ENCODE results near the gene ZNF57. TPM values are rescaled to one million over a fixed set of nuclear protein-coding genes. Genes with fewer than 3 reads are reported as not detected.

ZNF57 gene
- polyA plus RNA-seq, 1 of the 3 experiments (the other 2 are of a cell fraction), result 2.1 TPM

DNA sequence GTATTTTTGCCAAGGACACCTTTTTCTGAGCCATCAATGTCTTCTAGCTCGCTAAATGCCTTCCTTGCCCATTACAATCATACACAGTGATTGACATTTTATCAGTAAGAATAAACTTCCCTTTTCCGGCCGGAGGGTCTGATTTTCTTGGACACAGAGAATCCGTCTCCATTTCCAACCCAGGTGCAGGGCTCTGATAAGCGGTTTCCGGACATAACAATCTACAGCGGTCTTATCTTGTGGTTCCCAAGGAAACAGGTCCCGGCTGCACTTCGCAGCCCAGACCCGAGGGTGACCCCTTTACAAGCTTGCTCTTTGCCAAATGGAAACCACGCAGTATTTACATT is 49.2 kb downstream of the ZNF57 start:
- H3K9me3 ChIP-seq, result no peaks in the 10 kb centered on the region
- peak overlapping the region; percentile 73 to 90 for H3K4me3 ChIP-seq (ENCODE audit: low read depth in 2 of 2, low read length in 1 of 2)
- WGBS (ENCODE audit: low lambda C conversion rate), result 3% methylated on average over 11 of the region's 11 CpGs
- peak overlapping the region; percentile 89 for H3K9ac ChIP-seq
- CTCF ChIA-PET, result interaction anchor here (0.6 to 5.1 kb wide), 23 partner anchors 10 to 301 kb away, joined by 3 to 60 read pairs (median 6); partner anchors contain the start of gene ZNF554
- H3K36me3 ChIP-seq (replicated peaks in 1 of 2; ENCODE audit: control insufficient read depth in 1 of 2, insufficient read depth in 2 of 2, low read length in 1 of 2), result peaks cover 0 to 7% of the 10 kb centered on the region in 2 experiments
- no peaks in the 10 kb centered on the region for H3K9me2 ChIP-seq
- POLR2A ChIA-PET, result interaction anchor here (0.8 to 1.9 kb wide), 5 partner anchors 62 to 813 kb away, joined by 3 to 9 read pairs (median 6); partner anchors contain the start of genes MRPL54 and ZNF555
- H3K27me3 ChIP-seq (ENCODE audit: insufficient read depth), result no peaks in the 10 kb centered on the region
- TF ChIP-seq, protein P1, sequence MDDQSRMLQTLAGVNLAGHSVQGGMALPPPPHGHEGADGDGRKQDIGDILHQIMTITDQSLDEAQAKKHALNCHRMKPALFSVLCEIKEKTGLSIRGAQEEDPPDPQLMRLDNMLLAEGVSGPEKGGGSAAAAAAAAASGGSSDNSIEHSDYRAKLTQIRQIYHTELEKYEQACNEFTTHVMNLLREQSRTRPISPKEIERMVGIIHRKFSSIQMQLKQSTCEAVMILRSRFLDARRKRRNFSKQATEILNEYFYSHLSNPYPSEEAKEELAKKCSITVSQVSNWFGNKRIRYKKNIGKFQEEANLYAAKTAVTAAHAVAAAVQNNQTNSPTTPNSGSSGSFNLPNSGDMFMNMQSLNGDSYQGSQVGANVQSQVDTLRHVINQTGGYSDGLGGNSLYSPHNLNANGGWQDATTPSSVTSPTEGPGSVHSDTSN (IDR thresholded peaks at IDR 0.05), result no peak
- TF ChIP-seq GATA2 (CRISPR knock-in tag; IDR thresholded peaks at IDR 0.05) (peak; percentile 28; the same call in 1 of the 2 replicates), SIN3A (IDR thresholded peaks at IDR 0.05; ENCODE audit: borderline replicate concordance, low read depth, low read length) (no peak), EP300 (IDR thresholded peaks at IDR 0.05; ENCODE audit: borderline replicate concordance in 1 of 2, low read depth in 1 of 2, low read length in 1 of 2) (peak in 1 of 2 experiments; percentile 47; a peak in 2 of 4 replicates), FOSL2 (IDR thresholded peaks at IDR 0.05; ENCODE audit: borderline replicate concordance, low read depth) (no peak), JUND (IDR thresholded peaks at IDR 0.05) (no peak), NFIC (IDR thresholded peaks at IDR 0.05; ENCODE audit: borderline replicate concordance) (no peak), TAF1 (IDR thresholded peaks at IDR 0.05; ENCODE audit: borderline replicate concordance, low read depth, low read length) (no peak), GABPA (IDR thresholded peaks at IDR 0.05; ENCODE audit: low read depth) (no peak), TCF12 (IDR thresholded peaks at IDR 0.05) (no peak), RCOR1 (IDR thresholded peaks at IDR 0.05; ENCODE audit: low read length) (no peak; the same call in 1 of the 2 replicates), MXI1 (IDR thresholded peaks at IDR 0.05; ENCODE audit: low read depth, low read length) (no peak), SMC3 (IDR thresholded peaks at IDR 0.05; ENCODE audit: low read depth, low read length) (no peak)
- TF ChIP-seq, protein P2, sequence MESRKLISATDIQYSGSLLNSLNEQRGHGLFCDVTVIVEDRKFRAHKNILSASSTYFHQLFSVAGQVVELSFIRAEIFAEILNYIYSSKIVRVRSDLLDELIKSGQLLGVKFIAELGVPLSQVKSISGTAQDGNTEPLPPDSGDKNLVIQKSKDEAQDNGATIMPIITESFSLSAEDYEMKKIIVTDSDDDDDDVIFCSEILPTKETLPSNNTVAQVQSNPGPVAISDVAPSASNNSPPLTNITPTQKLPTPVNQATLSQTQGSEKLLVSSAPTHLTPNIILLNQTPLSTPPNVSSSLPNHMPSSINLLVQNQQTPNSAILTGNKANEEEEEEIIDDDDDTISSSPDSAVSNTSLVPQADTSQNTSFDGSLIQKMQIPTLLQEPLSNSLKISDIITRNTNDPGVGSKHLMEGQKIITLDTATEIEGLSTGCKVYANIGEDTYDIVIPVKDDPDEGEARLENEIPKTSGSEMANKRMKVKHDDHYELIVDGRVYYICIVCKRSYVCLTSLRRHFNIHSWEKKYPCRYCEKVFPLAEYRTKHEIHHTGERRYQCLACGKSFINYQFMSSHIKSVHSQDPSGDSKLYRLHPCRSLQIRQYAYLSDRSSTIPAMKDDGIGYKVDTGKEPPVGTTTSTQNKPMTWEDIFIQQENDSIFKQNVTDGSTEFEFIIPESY (IDR thresholded peaks at IDR 0.05; ENCODE audit: borderline replicate concordance, low read depth), result no peak
- TF ChIP-seq, protein P3, sequence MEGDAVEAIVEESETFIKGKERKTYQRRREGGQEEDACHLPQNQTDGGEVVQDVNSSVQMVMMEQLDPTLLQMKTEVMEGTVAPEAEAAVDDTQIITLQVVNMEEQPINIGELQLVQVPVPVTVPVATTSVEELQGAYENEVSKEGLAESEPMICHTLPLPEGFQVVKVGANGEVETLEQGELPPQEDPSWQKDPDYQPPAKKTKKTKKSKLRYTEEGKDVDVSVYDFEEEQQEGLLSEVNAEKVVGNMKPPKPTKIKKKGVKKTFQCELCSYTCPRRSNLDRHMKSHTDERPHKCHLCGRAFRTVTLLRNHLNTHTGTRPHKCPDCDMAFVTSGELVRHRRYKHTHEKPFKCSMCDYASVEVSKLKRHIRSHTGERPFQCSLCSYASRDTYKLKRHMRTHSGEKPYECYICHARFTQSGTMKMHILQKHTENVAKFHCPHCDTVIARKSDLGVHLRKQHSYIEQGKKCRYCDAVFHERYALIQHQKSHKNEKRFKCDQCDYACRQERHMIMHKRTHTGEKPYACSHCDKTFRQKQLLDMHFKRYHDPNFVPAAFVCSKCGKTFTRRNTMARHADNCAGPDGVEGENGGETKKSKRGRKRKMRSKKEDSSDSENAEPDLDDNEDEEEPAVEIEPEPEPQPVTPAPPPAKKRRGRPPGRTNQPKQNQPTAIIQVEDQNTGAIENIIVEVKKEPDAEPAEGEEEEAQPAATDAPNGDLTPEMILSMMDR (IDR thresholded peaks at IDR 0.05), result no peak
- TF ChIP-seq, protein P4, sequence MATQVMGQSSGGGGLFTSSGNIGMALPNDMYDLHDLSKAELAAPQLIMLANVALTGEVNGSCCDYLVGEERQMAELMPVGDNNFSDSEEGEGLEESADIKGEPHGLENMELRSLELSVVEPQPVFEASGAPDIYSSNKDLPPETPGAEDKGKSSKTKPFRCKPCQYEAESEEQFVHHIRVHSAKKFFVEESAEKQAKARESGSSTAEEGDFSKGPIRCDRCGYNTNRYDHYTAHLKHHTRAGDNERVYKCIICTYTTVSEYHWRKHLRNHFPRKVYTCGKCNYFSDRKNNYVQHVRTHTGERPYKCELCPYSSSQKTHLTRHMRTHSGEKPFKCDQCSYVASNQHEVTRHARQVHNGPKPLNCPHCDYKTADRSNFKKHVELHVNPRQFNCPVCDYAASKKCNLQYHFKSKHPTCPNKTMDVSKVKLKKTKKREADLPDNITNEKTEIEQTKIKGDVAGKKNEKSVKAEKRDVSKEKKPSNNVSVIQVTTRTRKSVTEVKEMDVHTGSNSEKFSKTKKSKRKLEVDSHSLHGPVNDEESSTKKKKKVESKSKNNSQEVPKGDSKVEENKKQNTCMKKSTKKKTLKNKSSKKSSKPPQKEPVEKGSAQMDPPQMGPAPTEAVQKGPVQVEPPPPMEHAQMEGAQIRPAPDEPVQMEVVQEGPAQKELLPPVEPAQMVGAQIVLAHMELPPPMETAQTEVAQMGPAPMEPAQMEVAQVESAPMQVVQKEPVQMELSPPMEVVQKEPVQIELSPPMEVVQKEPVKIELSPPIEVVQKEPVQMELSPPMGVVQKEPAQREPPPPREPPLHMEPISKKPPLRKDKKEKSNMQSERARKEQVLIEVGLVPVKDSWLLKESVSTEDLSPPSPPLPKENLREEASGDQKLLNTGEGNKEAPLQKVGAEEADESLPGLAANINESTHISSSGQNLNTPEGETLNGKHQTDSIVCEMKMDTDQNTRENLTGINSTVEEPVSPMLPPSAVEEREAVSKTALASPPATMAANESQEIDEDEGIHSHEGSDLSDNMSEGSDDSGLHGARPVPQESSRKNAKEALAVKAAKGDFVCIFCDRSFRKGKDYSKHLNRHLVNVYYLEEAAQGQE (IDR thresholded peaks at IDR 0.05; ENCODE audit: low read depth, low read length), result no peak
- TF ChIP-seq, protein P5, sequence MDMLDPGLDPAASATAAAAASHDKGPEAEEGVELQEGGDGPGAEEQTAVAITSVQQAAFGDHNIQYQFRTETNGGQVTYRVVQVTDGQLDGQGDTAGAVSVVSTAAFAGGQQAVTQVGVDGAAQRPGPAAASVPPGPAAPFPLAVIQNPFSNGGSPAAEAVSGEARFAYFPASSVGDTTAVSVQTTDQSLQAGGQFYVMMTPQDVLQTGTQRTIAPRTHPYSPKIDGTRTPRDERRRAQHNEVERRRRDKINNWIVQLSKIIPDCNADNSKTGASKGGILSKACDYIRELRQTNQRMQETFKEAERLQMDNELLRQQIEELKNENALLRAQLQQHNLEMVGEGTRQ (IDR thresholded peaks at IDR 0.05; ENCODE audit: borderline replicate concordance, low read depth, low read length), result no peak
- TF ChIP-seq, protein P6, sequence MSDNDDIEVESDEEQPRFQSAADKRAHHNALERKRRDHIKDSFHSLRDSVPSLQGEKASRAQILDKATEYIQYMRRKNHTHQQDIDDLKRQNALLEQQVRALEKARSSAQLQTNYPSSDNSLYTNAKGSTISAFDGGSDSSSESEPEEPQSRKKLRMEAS (IDR thresholded peaks at IDR 0.05; ENCODE audit: low read depth), result no peak
- H3F3A ChIP-seq (replicated peaks; ENCODE audit: insufficient read depth), result peaks cover 20% of the 10 kb centered on the region
- peaks cover 4 to 9% of the 10 kb centered on the region in 2 experiments; a peak in 2 of 4 replicates for H3K4me1 ChIP-seq (ENCODE audit: control insufficient read depth in 1 of 2, insufficient read depth in 2 of 2, low read depth in 1 of 2, low read length in 1 of 2)
- H4K20me1 ChIP-seq (ENCODE audit: insufficient read depth), result no peaks in the 10 kb centered on the region
- peak overlapping the region; percentile 62; the same call in 1 of the 2 replicates for H2AFZ ChIP-seq (ENCODE audit: low read depth)
- H3K27ac ChIP-seq (ENCODE audit: low read depth in 2 of 2, low read length in 1 of 2), result peak overlapping the region; percentile 79 to 96
- H3K79me2 ChIP-seq (ENCODE audit: insufficient read depth), result peaks cover 16% of the 10 kb centered on the region
- H3K4me2 ChIP-seq, result peak overlapping the region; percentile 98
- DNase-seq, result peak; percentile 72

Measured in SK-N-SH (cell line).